Right lung (tissue), 5 donors: ENCODE measurements around the gene SARS2. TPM values are rescaled to one million over a fixed set of nuclear protein-coding genes. Genes with fewer than 3 reads are reported as not detected.
"Not testable (repeated sequence)": the region's sequence is repeated elsewhere in the genome, so short reads cannot be mapped to it uniquely, and the experiment has no call there.

ENCODE experiments used
- DNase-seq, 2 donors: peaks; one replicate each; pipeline ENCODE4 v3.0.0-alpha.2; 2013
- polyA plus RNA-seq, 5 donors: library from polyadenylated mRNA; unstranded; fragments of 120-200 nt; gene quantifications; one replicate each; pipeline versions ENCODE4 v1.2.1 to v1.2.3, GENCODE V29; 2013; ENCODE audit warnings: inconsistent platforms in 1 of 5, low replicate concordance in 1 of 5; ENCODE audit not compliant: insufficient read length in 5 of 5, insufficient read depth in 1 of 5

SARS2 gene
- polyA plus RNA-seq, 5 donors = 28.8 to 42.3 (median 37.7) TPM

DNA sequence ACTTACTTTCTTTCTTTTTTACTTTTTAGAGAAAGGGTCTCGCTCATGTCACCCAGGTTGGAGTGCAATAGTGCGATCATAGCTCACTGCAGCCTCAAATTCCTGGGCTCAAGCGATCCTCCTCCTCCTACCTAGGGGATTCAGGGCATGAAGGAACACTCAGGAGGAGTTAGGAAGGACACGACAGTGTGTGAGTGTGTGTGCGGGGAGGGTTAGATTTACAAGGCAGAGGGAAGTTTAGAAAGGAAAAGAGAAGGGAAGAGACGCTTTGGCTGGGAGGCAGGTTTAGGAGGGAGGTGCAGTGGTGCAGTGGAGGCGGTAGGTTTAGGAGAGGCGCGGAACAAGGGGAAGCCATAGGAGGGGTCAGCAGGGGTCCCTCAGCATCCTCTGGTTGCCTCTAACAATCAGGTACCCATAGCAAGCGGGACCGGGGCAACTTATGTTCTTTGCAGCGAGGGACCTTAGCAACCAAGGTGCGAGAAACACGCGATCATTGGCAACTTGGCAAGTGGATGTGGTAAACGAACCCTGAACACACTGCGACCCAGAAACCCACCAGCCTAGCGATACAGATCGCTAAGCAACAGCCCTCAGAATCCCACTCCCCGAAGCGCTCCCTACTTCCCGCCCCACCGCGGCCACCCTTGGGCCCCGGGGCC, 31.6 kb downstream of the SARS2 start:
- no peak for DNase-seq

DNA sequence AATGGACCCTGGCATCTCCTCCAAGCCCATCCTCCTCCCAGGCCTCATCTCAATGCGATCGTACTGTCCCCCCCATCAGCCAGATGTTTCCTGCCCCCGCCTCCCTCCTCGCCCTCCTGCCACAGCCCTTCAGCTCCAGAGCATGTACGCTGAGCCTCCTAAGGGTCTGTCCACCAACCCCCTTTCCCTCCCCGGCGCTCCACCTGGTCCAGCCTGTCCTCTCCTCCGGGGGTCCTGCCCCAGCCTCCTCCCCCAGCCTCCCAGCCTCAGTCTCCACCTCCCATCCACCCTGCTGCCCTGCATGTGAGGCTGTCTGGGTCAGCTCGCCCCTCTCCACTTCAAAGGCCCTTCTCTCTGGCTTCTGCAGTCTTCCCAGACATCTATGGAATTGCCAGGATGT, 35.6 kb downstream of the SARS2 start:
- DNase-seq = no peak

DNA sequence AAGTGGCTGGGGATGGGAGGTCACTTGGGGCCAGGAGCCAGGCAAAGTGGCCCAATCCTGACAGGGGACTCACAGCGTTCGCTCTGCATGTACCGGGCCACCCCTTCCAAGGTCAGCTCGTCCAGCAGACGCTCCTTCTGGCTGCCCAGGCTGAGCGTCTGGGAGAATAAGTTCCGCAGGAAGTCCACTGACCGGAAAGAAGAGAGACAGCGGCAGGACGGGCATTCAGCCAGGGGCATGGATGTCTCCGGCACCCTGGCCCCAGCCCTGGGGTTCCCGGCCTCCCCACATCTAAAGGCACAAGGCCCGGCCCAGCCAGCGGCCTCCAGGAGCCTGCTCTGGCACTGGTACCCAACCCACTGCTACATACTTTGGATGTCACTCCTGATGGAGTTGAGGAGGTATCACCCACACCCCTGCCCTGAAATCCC, 37.2 kb downstream of the SARS2 start:
- no peak for DNase-seq

DNA sequence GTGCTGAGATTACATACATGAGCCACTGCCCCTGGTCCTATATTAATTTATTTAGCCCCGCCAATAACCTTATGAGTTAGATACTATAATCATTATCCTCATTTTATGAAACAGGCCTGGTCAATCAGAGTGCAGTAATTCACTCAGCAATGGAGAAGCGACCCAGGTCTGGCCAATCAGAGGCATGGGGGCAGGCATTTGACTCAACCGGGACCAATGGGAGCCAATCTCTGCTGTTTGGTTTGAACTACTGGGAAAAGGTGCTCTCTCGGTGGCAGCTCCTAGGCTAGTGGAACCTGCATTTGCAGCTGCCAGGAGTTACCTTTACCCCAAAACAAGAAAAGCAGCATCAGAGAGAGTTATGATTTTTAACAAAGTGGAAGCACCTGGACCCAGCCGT, 37.7 kb downstream of the SARS2 start:
- no peak for DNase-seq

DNA sequence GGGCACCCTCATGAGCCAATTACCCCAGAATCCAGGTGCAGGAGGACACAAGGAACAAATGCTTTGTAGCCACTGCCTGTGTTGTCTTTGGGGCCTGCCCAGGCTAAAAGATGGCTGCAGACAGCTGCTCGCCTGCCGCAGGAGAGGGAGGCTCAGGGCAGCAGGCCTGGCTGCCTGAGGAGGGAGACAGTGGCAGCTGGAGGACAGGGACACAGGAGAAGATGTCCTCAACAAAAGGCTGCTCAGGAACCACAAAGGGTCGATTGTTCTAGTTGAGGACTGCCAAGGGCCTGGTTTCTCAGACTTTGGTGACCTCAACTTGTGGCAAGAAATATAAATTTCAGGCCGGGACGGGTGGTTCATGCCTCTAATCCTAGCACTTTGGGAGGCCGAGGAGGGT, 38.8 kb downstream of the SARS2 start:
- DNase-seq = no peak

DNA sequence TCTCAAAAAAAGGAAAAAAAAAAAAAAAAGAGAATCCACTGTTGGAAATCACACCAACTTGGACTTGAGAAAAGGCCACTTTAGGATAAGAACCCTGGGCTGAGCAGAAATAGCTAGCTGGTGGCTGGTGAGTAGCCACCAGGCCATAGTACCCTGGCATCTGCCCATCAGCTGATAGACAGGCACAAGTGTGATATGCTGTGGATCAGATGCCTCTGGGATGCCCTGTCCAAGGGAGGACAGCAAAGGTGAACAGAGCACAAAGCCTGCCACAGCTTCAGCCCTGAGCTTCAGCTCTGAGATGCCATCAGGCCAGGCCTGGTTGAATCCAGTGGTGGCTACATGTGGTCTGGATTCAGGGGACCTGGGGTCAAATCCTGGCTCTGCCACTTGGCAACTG, 39.9 kb downstream of the SARS2 start:
- DNase-seq = no peak

DNA sequence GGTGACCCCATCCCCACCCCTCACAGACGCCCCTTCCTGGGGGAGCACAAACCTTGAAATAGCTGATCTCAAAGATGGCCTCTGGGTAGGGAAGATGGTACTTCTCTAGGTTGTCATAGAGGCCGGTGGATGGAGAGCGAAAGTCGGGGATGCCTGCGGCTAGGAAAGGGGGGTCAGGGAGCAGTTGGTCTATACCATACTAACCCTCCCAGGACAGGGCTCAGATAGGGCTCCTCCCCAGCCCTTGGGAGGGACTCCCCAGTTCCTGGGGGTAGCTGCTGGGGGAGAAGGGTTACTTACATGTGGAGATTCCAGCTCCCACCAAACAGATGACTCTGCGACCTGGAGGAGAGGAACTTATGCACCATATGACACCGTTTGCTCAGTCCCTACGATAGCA, 40.8 kb downstream of the SARS2 start:
- DNase-seq = no peak

GRCh38 chr19:38888876-38889275, 41.7 kb downstream of the SARS2 start:
- DNase-seq = no peak

GRCh38 chr19:38884691-38885090, 45.9 kb downstream of the SARS2 start:
- not testable (repeated sequence) for DNase-seq

DNA sequence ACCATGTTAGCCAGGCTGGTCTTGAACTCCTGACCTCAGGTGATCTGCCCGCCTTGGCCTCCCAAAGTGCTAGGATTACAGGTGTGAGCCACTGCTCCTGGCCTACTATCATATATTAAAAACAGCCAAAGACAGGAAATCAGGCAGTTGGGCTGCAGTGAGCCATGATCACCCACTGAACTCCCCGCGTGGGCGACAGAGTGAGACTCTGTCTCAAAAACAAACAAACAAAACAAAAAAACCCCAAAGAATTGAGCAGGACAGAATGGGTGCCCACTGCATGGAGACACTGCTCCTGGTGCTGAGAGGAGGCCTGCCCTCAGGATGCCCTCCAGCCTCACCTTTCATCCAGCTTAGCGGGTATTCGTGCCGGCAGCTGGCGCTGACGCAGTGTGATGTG, 47.3 kb downstream of the SARS2 start:
- no peak for DNase-seq

GRCh38 chr19:38880882-38881609, 49.5 kb downstream of the SARS2 start:
- DNase-seq = no peak

GRCh38 chr19:38880076-38880881, 50.3 kb downstream of the SARS2 start:
- DNase-seq = no peak

- DNase-seq = no peak
Measured at GRCh38 chr19:38879400-38879751, 51.2 kb downstream of the SARS2 start.

DNA sequence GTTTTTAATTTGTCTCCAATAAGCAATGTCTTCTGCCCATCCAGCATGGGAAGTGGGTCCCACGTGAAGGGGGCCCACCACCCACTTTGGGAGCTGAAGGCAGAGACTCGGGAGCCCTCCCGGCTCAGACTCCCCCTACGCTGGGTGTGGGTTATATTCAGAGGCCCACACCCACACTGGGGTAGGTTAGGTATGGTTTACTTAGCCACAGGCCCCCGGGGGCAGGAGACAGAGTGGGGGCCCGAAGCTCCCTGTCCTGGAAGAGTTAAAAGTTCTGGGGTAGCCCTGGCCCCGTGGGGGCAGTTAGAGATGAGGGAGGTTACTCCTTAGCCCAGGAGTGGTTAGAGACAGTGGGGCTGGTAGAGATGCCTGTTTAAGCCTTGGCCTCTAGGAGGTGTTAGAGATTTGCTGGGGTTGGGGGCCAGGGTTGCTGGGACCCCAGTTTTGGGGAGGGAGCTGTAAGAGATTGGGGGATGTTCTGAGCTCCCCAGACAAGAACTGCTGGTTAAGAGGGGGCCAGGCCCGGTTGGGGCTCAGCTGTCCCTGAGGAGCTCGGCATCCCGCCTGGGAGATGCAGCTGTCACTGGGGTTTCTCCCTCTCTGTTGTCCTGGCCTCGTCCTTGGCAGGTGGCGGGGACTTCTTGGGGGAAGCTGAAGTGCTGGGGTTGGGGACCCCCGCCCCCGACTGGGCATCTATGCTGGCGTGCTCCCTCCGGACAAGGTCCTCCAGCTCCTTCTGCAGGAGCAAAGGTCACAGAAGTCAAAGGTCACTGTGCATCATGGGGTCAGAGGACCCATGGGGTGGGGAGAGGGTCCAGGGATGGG, 51.8 kb downstream of the SARS2 start:
- no peak for DNase-seq

- DNase-seq = no peak
Measured at GRCh38 chr19:38877781-38878574, 52.6 kb downstream of the SARS2 start, which contains the start of gene RINL. Gene RINL (minus strand): TSS chr19:38878275. CDS start chr19:38876742, 1,533 bp downstream.

DNA sequence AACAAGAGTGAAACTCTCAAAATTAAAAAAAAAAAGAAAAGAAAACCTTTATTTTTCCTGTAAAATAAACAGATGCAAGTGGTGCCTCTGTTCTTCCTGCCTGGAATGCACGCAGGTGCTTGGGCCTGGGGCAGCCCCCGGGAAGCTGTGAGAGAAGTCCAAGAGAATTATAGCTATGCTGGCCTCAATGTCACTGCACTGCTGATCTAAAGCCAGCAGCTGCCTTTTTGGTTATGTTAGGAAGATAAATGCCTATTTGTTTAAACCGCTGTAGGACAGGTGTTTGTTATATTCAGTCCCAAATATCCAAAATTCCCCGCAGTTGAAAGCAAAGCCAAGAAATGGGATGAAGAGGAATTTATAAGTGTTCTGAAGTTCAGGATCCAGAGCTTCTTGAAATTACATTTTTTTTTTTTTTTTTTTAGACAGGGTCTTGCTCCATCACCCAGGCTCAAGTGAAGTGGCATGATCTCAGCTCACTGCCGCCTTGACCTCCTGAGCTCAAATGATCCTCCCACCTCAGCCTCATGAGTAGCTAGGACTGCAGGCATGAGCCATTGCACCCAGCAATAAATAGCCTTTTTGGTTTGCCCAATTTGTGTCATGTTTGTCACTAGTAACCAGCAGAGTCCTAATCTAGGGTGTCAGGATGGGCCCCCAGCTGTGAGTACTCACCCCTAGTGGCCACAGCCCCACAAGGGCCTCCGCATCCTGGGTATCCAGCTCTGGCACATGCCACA, 54.7 kb downstream of the SARS2 start:
- DNase-seq = no peak

- not testable (repeated sequence) for DNase-seq
Measured at GRCh38 chr19:38873400-38873799, 57.2 kb downstream of the SARS2 start.

DNA sequence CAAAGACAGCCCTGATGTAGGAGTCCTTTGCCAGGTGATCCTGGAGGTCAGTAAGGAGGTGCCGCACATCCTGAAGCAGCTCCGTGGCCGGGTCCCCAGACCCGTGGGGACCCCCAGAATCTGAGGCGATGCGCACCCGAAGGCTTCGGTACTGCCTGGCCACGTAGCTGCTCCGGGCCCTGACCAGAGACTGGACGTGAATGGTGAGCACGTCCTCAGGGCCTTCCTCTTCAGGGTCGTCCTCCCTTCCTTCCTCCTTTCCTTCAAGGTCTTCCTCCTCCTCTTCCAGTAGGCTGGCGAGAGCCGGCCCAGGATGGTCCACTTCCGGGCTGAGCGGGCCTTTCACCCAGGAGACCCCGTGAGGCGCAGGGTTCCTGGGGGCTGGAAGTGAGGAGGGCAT, 60.0 kb downstream of the SARS2 start:
- no peak for DNase-seq

DNA sequence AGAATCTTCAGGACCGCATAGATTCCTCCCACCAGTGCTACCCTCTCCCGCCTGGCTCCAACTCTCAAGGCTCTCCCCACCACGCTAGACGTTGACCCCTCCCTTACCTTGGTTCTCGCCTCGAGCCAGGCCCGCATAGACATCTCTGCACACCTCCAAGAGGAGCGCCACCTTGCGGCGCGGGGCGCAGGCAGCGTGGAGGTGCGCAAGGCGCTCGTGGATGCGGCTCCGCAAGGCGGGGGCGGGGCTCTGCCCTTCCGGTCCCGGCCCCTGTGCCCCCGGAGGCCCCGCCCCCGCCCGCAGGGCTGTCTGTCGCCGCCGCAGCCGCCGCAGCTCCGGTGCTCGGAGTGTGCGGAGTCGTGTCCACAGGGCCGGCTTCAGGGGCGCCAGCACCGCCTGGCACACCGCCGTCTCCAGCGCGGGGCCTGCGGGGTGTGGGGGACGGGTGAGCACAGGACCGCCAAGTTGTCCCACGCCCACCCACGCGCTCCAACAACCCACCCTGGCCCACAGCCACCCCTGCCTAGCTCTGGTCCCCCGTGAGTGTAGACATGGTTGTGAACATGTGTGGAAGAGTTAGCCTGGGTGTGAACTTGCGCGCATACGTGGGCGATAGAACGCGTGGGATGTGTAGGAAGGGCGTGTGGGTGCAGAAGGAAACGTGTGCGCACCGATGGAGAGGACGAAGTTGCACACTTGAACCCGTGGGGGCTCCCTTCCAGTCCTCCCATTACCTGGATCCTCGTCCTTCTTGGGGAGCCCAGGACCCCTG, 60.5 kb downstream of the SARS2 start:
- peak; percentile 62 to 75 for DNase-seq
